H1 (cell line): ENCODE results near the gene INO80C. TPM values are rescaled to one million over a fixed set of nuclear protein-coding genes. Genes with fewer than 3 reads are reported as not detected.

ENCODE experiments used
- CTCF ChIA-PET: fragments of 300-600 bp; sonication (Branson Sonifier 250); formaldehyde crosslinking; loops from one replicate; lab custom pipeline; 2021; ENCODE audit not compliant: partially characterized antibody; lab: Charles Lee
- POLR2A ChIA-PET: fragments of 300-600 bp; sonication (Branson Sonifier 250); formaldehyde crosslinking; loops from one replicate; lab custom pipeline; 2021; ENCODE audit warnings: inconsistent platforms; ENCODE audit not compliant: partially characterized antibody; lab: Charles Lee
- DNase-seq, 2 experiments: peaks; one replicate each; pipeline versions ENCODE4 v3.0.0 to v3.0.0-alpha.2; 2010 to 2022; ENCODE audit warnings: low spot score in 2 of 2, low read depth in 1 of 2, mixed read lengths in 1 of 2
- FAIRE-seq: peaks from 2 replicates; lab custom pipeline; 2011; peaks lifted over from hg19 to GRCh38; lab: Jason Lieb, UNC
- H2AFZ ChIP-seq: 2 replicates; pipeline ENCODE4 v1.8.1; 2012; ENCODE audit warnings: low read length, inconsistent platforms
- H2AK5ac ChIP-seq: 2 replicates; pipeline ENCODE4 v1.6.1; 2013; ENCODE audit warnings: low read depth, low read length
- H2BK120ac ChIP-seq: replicated peaks from 2 replicates; pipeline ENCODE3; 2013; ENCODE audit warnings: low read depth, low read length, inconsistent platforms
- H2BK12ac ChIP-seq: 2 replicates; pipeline ENCODE4 v1.6.1; 2013; ENCODE audit warnings: low read depth, low read length
- H2BK15ac ChIP-seq: 2 replicates; pipeline ENCODE4 v1.6.1; 2013; ENCODE audit warnings: low read length
- H2BK20ac ChIP-seq: 2 replicates; pipeline ENCODE4 v1.6.1; 2013; ENCODE audit warnings: low read length
- H2BK5ac ChIP-seq: 2 replicates; pipeline ENCODE4 v1.6.1; 2013; ENCODE audit warnings: low read depth, low read length
- H3K14ac ChIP-seq: 2 replicates; pipeline ENCODE4 v1.6.1; 2013; ENCODE audit warnings: inconsistent platforms; ENCODE audit not compliant: insufficient read length
- H3K18ac ChIP-seq: 2 replicates; pipeline ENCODE4 v1.6.1; 2013; ENCODE audit warnings: low read length; ENCODE audit errors: extremely low read depth
- H3K23ac ChIP-seq: 2 replicates; pipeline ENCODE4 v1.6.1; 2013; ENCODE audit warnings: inconsistent platforms; ENCODE audit not compliant: insufficient read length
- H3K23me2 ChIP-seq: 2 replicates; pipeline ENCODE4 v1.6.1; 2013; ENCODE audit warnings: low read depth, low read length
- H3K27ac ChIP-seq: 2 replicates; pipeline ENCODE4 v1.6.1; 2011; ENCODE audit warnings: low read depth, low read length, inconsistent platforms
- H3K27me3 ChIP-seq, 4 experiments: replicated peaks in 1 of 4; 1 replicate in 1 of 4; 2 replicates in 3 of 4; pipeline versions ENCODE4 v1.6.1 to v1.8.1; 2011 to 2013; ENCODE audit warnings: low read length in 3 of 4, mild to moderate bottlenecking in 3 of 4, inconsistent platforms in 2 of 4, mixed read lengths in 2 of 4, moderate library complexity in 1 of 4; ENCODE audit not compliant: control insufficient read depth in 3 of 4, insufficient read depth in 3 of 4; ENCODE audit errors: extremely low read depth in 1 of 4
- H3K36me3 ChIP-seq, 4 experiments: 2 replicates each; pipeline versions ENCODE4 v1.6.1 to v1.8.1; 2011 to 2013; ENCODE audit warnings: mild to moderate bottlenecking in 4 of 4, low read length in 3 of 4, moderate library complexity in 2 of 4, control low read depth in 1 of 4, inconsistent platforms in 1 of 4; ENCODE audit not compliant: insufficient read depth in 4 of 4, control insufficient read depth in 2 of 4
- H3K4ac ChIP-seq: replicated peaks from 2 replicates; pipeline ENCODE3; 2013; ENCODE audit warnings: low read length, low read depth, mixed read lengths, inconsistent platforms; ENCODE audit not compliant: insufficient read length
- H3K4me1 ChIP-seq, 4 experiments: replicated peaks in 1 of 4; 1 replicate in 1 of 4; 2 replicates in 3 of 4; pipeline versions ENCODE4 v1.6.1 to v1.8.1; 2011 to 2013; ENCODE audit warnings: low read length in 3 of 4, inconsistent platforms in 2 of 4, mixed read lengths in 1 of 4; ENCODE audit not compliant: insufficient read depth in 4 of 4, control insufficient read depth in 3 of 4
- H3K4me2 ChIP-seq, 2 experiments: 2 replicates each; pipeline versions ENCODE4 v1.6.1 to v1.8.1; 2011 to 2013; ENCODE audit warnings: low read depth in 2 of 2, low read length in 2 of 2, control low read depth in 1 of 2, inconsistent platforms in 1 of 2, mild to moderate bottlenecking in 1 of 2; ENCODE audit not compliant: insufficient read depth in 1 of 2
- H3K4me3 ChIP-seq, 4 experiments: fragments of 200-600, 300-600 bp in 1 of 4; sonication (generic), shearing (Covaris generic), sonication (Bioruptor Twin) in 1 of 4; 2 replicates each; pipeline versions ENCODE4 v1.5.1 to v1.8.1; 2011 to 2016; ENCODE audit warnings: low read length in 4 of 4, low read depth in 3 of 4, control low read depth in 2 of 4, inconsistent platforms in 2 of 4, mild to moderate bottlenecking in 2 of 4, mixed read lengths in 1 of 4, moderate library complexity in 1 of 4; ENCODE audit not compliant: insufficient read depth in 2 of 4; ENCODE audit errors: extremely low read depth in 1 of 4
- H3K56ac ChIP-seq: replicated peaks from 2 replicates; pipeline ENCODE3; 2013; ENCODE audit warnings: low read depth, mild to moderate bottlenecking, mixed read lengths, low read length, inconsistent platforms; ENCODE audit not compliant: insufficient read length
- H3K79me1 ChIP-seq: 2 replicates; pipeline ENCODE4 v1.6.1; 2013; ENCODE audit warnings: low read depth, low read length, control low read depth
- H3K79me2 ChIP-seq, 2 experiments: 2 replicates each; pipeline versions ENCODE4 v1.6.1 to v1.8.1; 2012 to 2013; ENCODE audit warnings: low read length in 2 of 2, mild to moderate bottlenecking in 2 of 2, inconsistent platforms in 1 of 2; ENCODE audit not compliant: insufficient read depth in 2 of 2, control insufficient read depth in 1 of 2
- H3K9ac ChIP-seq, 4 experiments: replicated peaks in 1 of 4; 1 replicate in 1 of 4; 2 replicates in 3 of 4; pipeline versions ENCODE4 v1.6.1 to v1.8.1; 2011 to 2013; ENCODE audit warnings: low read depth in 3 of 4, low read length in 3 of 4, control low read depth in 2 of 4, mild to moderate bottlenecking in 2 of 4, moderate library complexity in 2 of 4, inconsistent platforms in 1 of 4; ENCODE audit errors: extremely low read depth in 1 of 4
- H3K9me3 ChIP-seq, 2 experiments: 2 replicates each; pipeline versions ENCODE4 v1.6.1 to v1.8.1; 2012 to 2013; ENCODE audit warnings: mild to moderate bottlenecking in 2 of 2, moderate library complexity in 2 of 2, control low read depth in 1 of 2, inconsistent platforms in 1 of 2, low read depth in 1 of 2, low read length in 1 of 2, mixed read lengths in 1 of 2; ENCODE audit not compliant: insufficient read depth in 2 of 2
- H4K20me1 ChIP-seq, 2 experiments: replicated peaks in 1 of 2; 2 replicates each; pipeline versions ENCODE3 to v1.8.1; 2011 to 2013; ENCODE audit warnings: inconsistent platforms in 2 of 2, low read length in 2 of 2, mild to moderate bottlenecking in 1 of 2; ENCODE audit not compliant: insufficient read depth in 2 of 2, control insufficient read depth in 1 of 2
- H4K5ac ChIP-seq: 2 replicates; pipeline ENCODE4 v1.6.1; 2013; ENCODE audit warnings: low read length, low read depth, mixed read lengths, inconsistent platforms; ENCODE audit not compliant: insufficient read length
- H4K8ac ChIP-seq: 2 replicates; pipeline ENCODE4 v1.8.0; 2013; ENCODE audit warnings: mild to moderate bottlenecking, moderate library complexity, low read length, inconsistent platforms; ENCODE audit not compliant: insufficient read depth; ENCODE audit errors: extremely low read depth
- H4K91ac ChIP-seq: replicated peaks from 2 replicates; pipeline ENCODE3; 2013; ENCODE audit warnings: low read length, mixed read lengths, inconsistent platforms; ENCODE audit not compliant: insufficient read length
- ATF3 ChIP-seq: IDR thresholded peaks from 2 replicates; pipeline ENCODE4 v1.6.1; 2011; ENCODE audit warnings: low read depth, mild to moderate bottlenecking, low read length; ENCODE audit not compliant: insufficient read depth
- BRCA1 ChIP-seq: IDR thresholded peaks from 2 replicates; pipeline ENCODE4 v1.6.1; 2012; ENCODE audit warnings: low read depth, low read length, improper control_type of control experiment
- CBX5 ChIP-seq: fragments of 300-800, 300-1000 bp; sonication (generic); IDR thresholded peaks from 2 replicates; pipeline ENCODE4 v1.7.1; 2016; ENCODE audit warnings: antibody characterized with exemption, low read length, low read depth
- CBX8 ChIP-seq: fragments of 300-800, 300-1000 bp; sonication (generic); IDR thresholded peaks from 2 replicates; pipeline ENCODE4 v1.7.1; 2016; ENCODE audit warnings: low read depth, low read length, borderline replicate concordance
- CHD1 ChIP-seq: IDR thresholded peaks from 2 replicates; pipeline ENCODE4 v1.6.1; 2012; ENCODE audit warnings: low read depth, low read length, improper control_type of control experiment
- CREB1 ChIP-seq: IDR thresholded peaks from 2 replicates; pipeline ENCODE4 v1.6.1; 2012; ENCODE audit warnings: inconsistent platforms
- JUN ChIP-seq: IDR thresholded peaks from 2 replicates; pipeline ENCODE4 v1.6.1; 2011; ENCODE audit warnings: low read depth, mild to moderate bottlenecking, improper control_type of control experiment, low read length
- MAFK ChIP-seq: IDR thresholded peaks from 2 replicates; pipeline ENCODE4 v1.6.1; 2012; ENCODE audit warnings: low read depth, mild to moderate bottlenecking, improper control_type of control experiment, low read length
- NRF1 ChIP-seq: IDR thresholded peaks from 2 replicates; pipeline ENCODE4 v1.6.1; 2011; ENCODE audit warnings: mild to moderate bottlenecking, low read depth, low read length, improper control_type of control experiment
- PHF8 ChIP-seq: fragments of 200-600 bp; sonication (generic); conservative IDR thresholded peaks from 2 replicates; pipeline ENCODE4 v1.7.1; 2012; ENCODE audit warnings: low read depth, mild to moderate bottlenecking, inconsistent platforms, low read length, moderate library complexity
- SIN3A ChIP-seq, 2 experiments: IDR thresholded peaks in 1 of 2; conservative IDR thresholded peaks in 1 of 2; 2 replicates each; pipeline ENCODE4 v1.6.1; 2011 to 2012; ENCODE audit warnings: low read length in 2 of 2, improper control_type of control experiment in 1 of 2, low read depth in 1 of 2, mild to moderate bottlenecking in 1 of 2
- SIRT6 ChIP-seq: IDR thresholded peaks from one replicate; pipeline ENCODE4 v1.7.1; 2012; ENCODE audit warnings: low read length, inconsistent platforms
- TAF1 ChIP-seq: IDR thresholded peaks from 2 replicates; pipeline ENCODE4 v1.6.1; 2011; ENCODE audit warnings: mild to moderate bottlenecking, low read depth, low read length
- TEAD4 ChIP-seq: IDR thresholded peaks from 2 replicates; pipeline ENCODE4 v1.6.1; 2012; ENCODE audit warnings: low read depth, low read length, inconsistent platforms, mixed read lengths
- ZNF274 ChIP-seq: IDR thresholded peaks from 2 replicates; pipeline ENCODE4 v1.7.0; 2012; ENCODE audit warnings: low read length, borderline replicate concordance; ENCODE audit errors: extremely low read depth
- whole genome bisulfite sequencing, 2 experiments: shearing (Covaris generic) in 1 of 2; methylation state at CpG; one replicate each; pipeline versions ENCODE4 v1.1.6 to v1.1.7; 2013 to 2015; ENCODE audit warnings: low lambda C conversion rate in 2 of 2, mixed read lengths in 2 of 2, inconsistent platforms in 1 of 2, low coverage in 1 of 2, missing lambda C conversion rate in 1 of 2; ENCODE audit not compliant: insufficient replicate concordance in 2 of 2, insufficient coverage in 1 of 2, insufficient read length in 1 of 2; ENCODE audit errors: extremely low coverage in 1 of 2, missing lambda C conversion rate in 1 of 2; 5-methylcytosine and 5-hydroxymethylcytosine counted together
- polyA plus RNA-seq, 7 experiments: library from polyadenylated mRNA; depleted of rRNA in 3 of 7; stranded (reverse) in 5 of 7; unstranded in 2 of 7; fragments of >200 nt in 5 of 7; fragments of 200-250 nt in 2 of 7; gene quantifications; 1 replicate in 5 of 7; 2 replicates in 1 of 7; 4 replicates in 1 of 7; pipeline versions ENCODE4 v1.2.1 to v1.2.3, GENCODE V29; 2011 to 2013; ENCODE audit warnings: missing spikeins in 2 of 7, mixed read lengths in 2 of 7
- total RNA-seq: library from RNA; stranded (reverse); fragmentation: NEBNext Ultra II Directional; extraction: Animal tissue kit (Norgen Biotek cat#: 25700); gene quantifications from 2 replicates; pipeline ENCODE4 v1.2.1, GENCODE V29; 2021

INO80C gene
- total and polyA plus RNA-seq, 2 of the 8 experiments (the other 6 are each of a cell fraction or from before 2014, with no cell fraction given), result 30.1 to 48.9 TPM

GRCh38 chr18:35435401-35435800 is 62.4 kb downstream of the INO80C start:
- 94% methylated on average over 3 of the region's 3 CpGs; no CpG with 5 or more reads in 1 of the 2 experiments for WGBS, 2 experiments
- Histone ChIP-seq H3K23ac (no peak overlapping the region), H2BK20ac (no peak overlapping the region), H2BK5ac (no peak overlapping the region), H2AFZ (no peak overlapping the region), H2BK12ac (no peak overlapping the region), H3K27ac (no peak overlapping the region), H4K20me1 (no peaks in the 10 kb centered on the region), H3K4me2 (no peak overlapping the region), H3K36me3 (no peaks in the 10 kb centered on the region), H4K91ac (no peak overlapping the region), H3K4me3 (no peak overlapping the region), H3K79me2 (no peaks in the 10 kb centered on the region), H3K9me3 (no peaks in the 10 kb centered on the region), H3K9ac (no peak overlapping the region), H3K79me1 (no peaks in the 10 kb centered on the region), H4K8ac (no peak overlapping the region), H3K18ac (no peak overlapping the region), H3K14ac (no peak overlapping the region), H3K27me3 (no peaks in the 10 kb centered on the region), H2BK15ac (no peak overlapping the region), H2BK120ac (no peak overlapping the region), H3K23me2 (no peaks in the 10 kb centered on the region), H3K56ac (no peak overlapping the region), H4K5ac (no peak overlapping the region), H3K4ac (no peak overlapping the region), H2AK5ac (no peak overlapping the region), H3K4me1 (peaks cover 0 to 6% (median 0%) of the 10 kb centered on the region in 4 experiments; a peak in 1 of 7 replicates)
- CTCF ChIA-PET, result interaction anchor here (0.7 kb wide), 1 partner anchor 21 kb away, joined by 3 read pairs; no protein-coding TSS in a partner anchor
- FAIRE-seq, result no peak
- DNase-seq, result no peak
- no peak for TF ChIP-seq CHD1
- no peak for TF ChIP-seq CBX8
- TF ChIP-seq CREB1, result no peak
- TF ChIP-seq JUN, result no peak
- TF ChIP-seq NRF1, result no peak
- no peak for TF ChIP-seq SIN3A (conservative IDR thresholded peaks at IDR 0.05 in 1 of 2, IDR thresholded peaks at IDR 0.05 in 1 of 2; ENCODE audit: low read depth in 1 of 2, low read length in 2 of 2)
- no peak for TF ChIP-seq MAFK
- TF ChIP-seq PHF8, result no peak
- TF ChIP-seq BRCA1, result no peak
- TF ChIP-seq TAF1, result no peak
- no peak for TF ChIP-seq ZNF274
- no peak for TF ChIP-seq CBX5
- TF ChIP-seq SIRT6, result no peak
- TF ChIP-seq TEAD4, result no peak
- TF ChIP-seq ATF3, result no peak
- POLR2A ChIA-PET, result interaction anchor here (0.8 kb wide), 1 partner anchor 9 kb away, joined by 3 read pairs; no protein-coding TSS in a partner anchor
